GM13976 (cell line): ENCODE results near the gene LIN52.

Experiments used
- DNase-seq: peaks from one replicate; pipeline ENCODE4 v3.0.0; 2012; ENCODE audit warnings: low spot score
- in situ Hi-C: fragments of 300-500 bp; cut with MboI; formaldehyde crosslinking; loops from one replicate; pipeline ENCODE4 v1.12.0; 2022; ENCODE audit warnings: low sequenced_read_pairs, mixed read lengths, inconsistent platforms; ENCODE audit not compliant: unreplicated experiment
- TF ChIP-seq, protein P1 (sequence below): IDR thresholded peaks from 2 replicates; pipeline ENCODE4 v1.5.1; 2012; ENCODE audit warnings: borderline replicate concordance, mild to moderate bottlenecking; ENCODE audit not compliant: insufficient read depth; ENCODE audit errors: extremely low read depth, missing control alignments, control extremely low read depth

LIN52 gene

GRCh38 chr14:74127634-74128033 is 42.9 kb downstream of the LIN52 start:
- in situ Hi-C loops = no loop called here
- DNase-seq = no peak
- TF ChIP-seq, protein P1, sequence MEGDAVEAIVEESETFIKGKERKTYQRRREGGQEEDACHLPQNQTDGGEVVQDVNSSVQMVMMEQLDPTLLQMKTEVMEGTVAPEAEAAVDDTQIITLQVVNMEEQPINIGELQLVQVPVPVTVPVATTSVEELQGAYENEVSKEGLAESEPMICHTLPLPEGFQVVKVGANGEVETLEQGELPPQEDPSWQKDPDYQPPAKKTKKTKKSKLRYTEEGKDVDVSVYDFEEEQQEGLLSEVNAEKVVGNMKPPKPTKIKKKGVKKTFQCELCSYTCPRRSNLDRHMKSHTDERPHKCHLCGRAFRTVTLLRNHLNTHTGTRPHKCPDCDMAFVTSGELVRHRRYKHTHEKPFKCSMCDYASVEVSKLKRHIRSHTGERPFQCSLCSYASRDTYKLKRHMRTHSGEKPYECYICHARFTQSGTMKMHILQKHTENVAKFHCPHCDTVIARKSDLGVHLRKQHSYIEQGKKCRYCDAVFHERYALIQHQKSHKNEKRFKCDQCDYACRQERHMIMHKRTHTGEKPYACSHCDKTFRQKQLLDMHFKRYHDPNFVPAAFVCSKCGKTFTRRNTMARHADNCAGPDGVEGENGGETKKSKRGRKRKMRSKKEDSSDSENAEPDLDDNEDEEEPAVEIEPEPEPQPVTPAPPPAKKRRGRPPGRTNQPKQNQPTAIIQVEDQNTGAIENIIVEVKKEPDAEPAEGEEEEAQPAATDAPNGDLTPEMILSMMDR = no peak

DNA sequence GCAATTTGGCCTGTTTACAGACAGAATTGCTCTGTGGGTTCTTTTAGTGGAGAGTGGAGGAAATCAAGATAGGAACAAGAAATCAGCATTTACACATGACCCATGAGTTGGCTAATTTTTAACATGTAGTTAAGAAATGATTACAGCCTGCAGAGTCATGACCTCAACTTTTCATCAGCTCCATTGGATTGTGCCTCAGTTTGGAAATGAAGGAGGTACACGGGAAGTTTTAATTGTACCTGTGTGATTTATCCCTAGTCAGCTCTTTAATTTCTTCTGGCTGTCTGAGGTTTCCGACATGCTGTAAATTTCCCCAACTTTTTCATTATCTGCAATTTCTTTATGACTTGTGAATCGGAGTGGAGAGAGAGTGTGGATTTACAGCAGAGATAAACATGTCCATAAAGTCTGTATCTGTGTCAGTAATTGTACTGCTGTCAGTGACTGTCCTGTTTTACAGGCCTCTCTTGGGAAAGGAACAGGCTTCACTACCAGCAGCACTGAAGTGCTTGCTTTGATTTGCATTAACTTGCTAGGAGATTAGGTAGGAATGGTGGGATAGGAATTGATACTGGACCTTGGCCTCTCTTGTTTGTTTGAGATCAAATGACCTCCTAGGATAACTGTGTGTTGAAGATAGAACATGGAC is 49.2 kb downstream of the LIN52 start:
- in situ Hi-C loops = no loop called here
- no peak for DNase-seq
- TF ChIP-seq, protein P1 = no peak

- no peak for DNase-seq
- in situ Hi-C loops = no loop called here
- TF ChIP-seq, protein P1 = no peak
Measured at GRCh38 chr14:74134484-74134883, 49.7 kb downstream of the LIN52 start.

DNA sequence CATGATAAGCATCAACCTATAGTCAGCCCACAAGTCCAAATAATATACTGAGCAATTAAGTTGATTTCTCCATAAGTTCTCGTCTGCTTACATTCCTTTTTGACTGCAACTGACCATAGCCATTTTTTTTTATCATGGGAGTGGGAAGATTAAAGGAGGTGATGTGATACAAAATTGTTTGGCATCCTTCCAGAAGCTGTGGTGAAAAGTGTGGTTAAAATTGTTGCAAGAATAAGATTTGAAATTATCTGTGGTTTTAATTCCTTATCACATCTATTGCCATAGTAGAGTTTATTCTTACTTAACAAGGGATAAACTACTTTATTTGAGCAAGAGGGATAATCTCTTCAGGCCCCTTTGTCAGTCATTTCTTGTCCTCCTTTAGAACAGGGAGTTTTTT is 50.7 kb downstream of the LIN52 start:
- TF ChIP-seq, protein P1 = no peak

DNA sequence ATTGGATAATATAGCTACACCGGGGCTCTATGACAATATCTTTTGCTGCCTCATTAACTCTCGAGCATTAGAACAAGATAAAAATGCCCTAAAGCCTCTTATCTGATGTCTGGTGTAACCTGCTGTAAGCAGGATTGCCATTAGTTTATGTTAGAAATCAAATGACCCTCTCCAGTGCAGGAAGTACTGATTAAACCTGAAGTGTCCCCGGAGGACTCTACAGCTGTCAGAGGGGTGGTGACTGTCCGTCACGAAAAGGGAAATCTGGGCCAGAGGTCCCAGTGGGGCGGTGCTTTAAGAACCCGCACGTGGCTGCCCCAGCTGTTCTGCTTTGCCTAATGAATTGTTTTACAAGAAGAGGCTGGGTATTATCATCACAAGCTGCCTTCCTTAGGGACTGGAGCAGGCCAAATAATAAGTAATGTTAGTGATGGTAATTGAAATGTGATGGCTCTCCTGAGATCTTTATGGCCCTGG is 55.7 kb downstream of the LIN52 start:
- TF ChIP-seq, protein P1 = no peak
- DNase-seq = no peak
- in situ Hi-C loops = no loop called here

More for the DNA sequence above, 50.7 kb downstream of the LIN52 start:
- DNase-seq = no peak
- in situ Hi-C loops = no loop called here

DNA sequence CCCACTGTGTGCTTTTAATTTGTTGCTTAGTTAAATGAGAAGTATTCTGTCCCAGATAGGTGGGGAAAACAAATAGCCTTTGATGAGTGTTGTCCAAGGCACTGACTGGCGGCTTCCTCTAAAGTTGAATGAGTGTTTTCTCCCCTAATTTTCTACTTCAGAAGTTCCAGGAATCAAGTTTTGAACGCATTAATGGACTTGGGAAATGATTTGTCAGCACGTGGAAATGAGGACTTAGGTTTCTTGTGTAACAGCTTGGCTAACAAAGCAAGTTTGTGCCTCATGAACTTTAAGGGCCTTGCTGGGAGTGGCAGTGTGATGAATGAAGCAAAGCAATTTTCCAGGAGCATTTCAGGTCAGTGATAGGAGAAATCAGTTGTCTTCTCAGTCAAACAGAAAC is 56.9 kb downstream of the LIN52 start:
- TF ChIP-seq, protein P1 = no peak
- in situ Hi-C loops = no loop called here
- DNase-seq = no peak

DNA sequence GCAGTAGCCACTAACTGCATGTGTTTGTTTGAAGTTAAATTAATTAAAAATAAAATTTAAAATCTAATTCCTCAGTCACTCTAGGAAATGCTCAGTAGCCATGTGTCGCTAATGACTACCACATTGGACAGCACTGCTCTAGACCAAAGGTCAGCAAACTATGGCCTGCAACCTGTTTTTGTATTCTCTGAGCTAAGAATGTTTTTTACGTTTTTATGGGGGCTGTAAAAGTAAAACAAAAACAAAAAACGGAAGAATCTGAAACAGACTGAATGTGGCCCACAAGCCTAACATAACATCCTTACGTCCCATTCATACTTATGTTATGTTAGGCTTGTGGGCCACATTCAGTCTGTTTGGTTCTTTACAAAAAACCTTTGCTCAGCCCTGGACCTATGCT is 57.8 kb downstream of the LIN52 start:
- in situ Hi-C loops = no loop called here
- no peak for DNase-seq
- TF ChIP-seq, protein P1 = no peak
